HEK293T (cell line): Measurements from ENCODE around the gene TTC28.

Experiments
- BHLHE40 ChIP-seq: fragments of 450-650 bp; IDR thresholded peaks from 2 replicates; pipeline ENCODE4 v1.6.1; 2016; ENCODE audit warnings: mild to moderate bottlenecking, moderate library complexity, borderline replicate concordance
- ELF4 ChIP-seq: fragments of 450-650 bp; IDR thresholded peaks from 2 replicates; pipeline ENCODE4 v1.6.1; 2017; ENCODE audit warnings: antibody characterized with exemption
- FOXK2 ChIP-seq: fragments of 450-650 bp; IDR thresholded peaks from 2 replicates; pipeline ENCODE4 v1.6.1; 2016; ENCODE audit warnings: mild to moderate bottlenecking
- L3MBTL2 ChIP-seq: fragments of 450-650 bp; conservative IDR thresholded peaks from 2 replicates; pipeline ENCODE4 v1.6.1; 2016; ENCODE audit warnings: mild to moderate bottlenecking
- SUZ12 ChIP-seq: fragments of 450-650 bp; IDR thresholded peaks from 2 replicates; pipeline ENCODE4 v1.6.1; 2016; ENCODE audit warnings: mild to moderate bottlenecking
- ZNF384 ChIP-seq: fragments of 450-650 bp; IDR thresholded peaks from 2 replicates; pipeline ENCODE4 v1.6.1; 2016

GRCh38 chr22:28728002-28728401 lies 48.4 kb upstream of the TTC28 start:
- TF ChIP-seq SUZ12 (no peak), ELF4 (no peak), BHLHE40 (no peak), L3MBTL2 (no peak), ZNF384 (no peak), FOXK2 (no peak)
